ENCODE measurements around the gene MCM8.
A peak's percentile ranks its signal among the peaks of the same experiment; 100 is the strongest.
"Not testable (repeated sequence)": the region's sequence is repeated elsewhere in the genome, so short reads cannot be mapped to it uniquely, and the experiment has no call there.

The MCM8 gene

GRCh38 chr20:6017880-6018279 lies 67.4 kb downstream of the MCM8 start:
- H3K36me3 ChIP-seq (replicated peaks) = peaks cover 17% of the 10 kb centered on the region
- DNase-seq = no peak
- TF ChIP-seq CTCF (IDR thresholded peaks at IDR 0.05; ENCODE audit: low read depth, low read length, missing control alignments) = no peak
- no peak overlapping the region for H3K4me3 ChIP-seq (ENCODE audit: low read depth, low read length)
- H3K27me3 ChIP-seq (replicated peaks) = no peaks in the 10 kb centered on the region
- no peak overlapping the region for H3K27ac ChIP-seq
- in situ Hi-C loops (cut with HindIII; ENCODE audit: low pct_ligation_motif_present, low sequenced_read_pairs) = no loop called here

GRCh38 chr20:6024768-6025167 lies 74.3 kb downstream of the MCM8 start:
- DNase-seq = no peak
- TF ChIP-seq CTCF (IDR thresholded peaks at IDR 0.05; ENCODE audit: low read depth, low read length, missing control alignments) = no peak
- H3K27me3 ChIP-seq (replicated peaks) = no peaks in the 10 kb centered on the region
- in situ Hi-C loops (cut with HindIII; ENCODE audit: low pct_ligation_motif_present, low sequenced_read_pairs) = no loop called here
- no peak overlapping the region for H3K27ac ChIP-seq
- H3K4me3 ChIP-seq (ENCODE audit: low read depth, low read length) = no peak overlapping the region
- H3K36me3 ChIP-seq (replicated peaks) = peaks cover 30% of the 10 kb centered on the region

GRCh38 chr20:6026051-6026450 lies 75.6 kb downstream of the MCM8 start:
- H3K36me3 ChIP-seq (replicated peaks) = peaks cover 30% of the 10 kb centered on the region
- in situ Hi-C loops (cut with HindIII; ENCODE audit: low pct_ligation_motif_present, low sequenced_read_pairs) = no loop called here
- no peak for TF ChIP-seq CTCF (IDR thresholded peaks at IDR 0.05; ENCODE audit: low read depth, low read length, missing control alignments)
- H3K27ac ChIP-seq = no peak overlapping the region
- H3K27me3 ChIP-seq (replicated peaks) = no peaks in the 10 kb centered on the region
- H3K4me3 ChIP-seq (ENCODE audit: low read depth, low read length) = no peak overlapping the region
- peak; percentile 70 for DNase-seq

GRCh38 chr20:6028818-6029217 lies 78.4 kb downstream of the MCM8 start:
- no peaks in the 10 kb centered on the region for H3K27me3 ChIP-seq (replicated peaks)
- in situ Hi-C loops (cut with HindIII; ENCODE audit: low pct_ligation_motif_present, low sequenced_read_pairs) = no loop called here
- H3K27ac ChIP-seq = no peak overlapping the region
- peaks cover 27% of the 10 kb centered on the region for H3K36me3 ChIP-seq (replicated peaks)
- DNase-seq = no peak
- H3K4me3 ChIP-seq (ENCODE audit: low read depth, low read length) = no peak overlapping the region
- no peak for TF ChIP-seq CTCF (IDR thresholded peaks at IDR 0.05; ENCODE audit: low read depth, low read length, missing control alignments)

- TF ChIP-seq CTCF (IDR thresholded peaks at IDR 0.05; ENCODE audit: low read depth, low read length, missing control alignments) = no peak
- H3K36me3 ChIP-seq (replicated peaks) = peaks cover 23% of the 10 kb centered on the region
- DNase-seq = no peak
Observed at GRCh38 chr20:6029538-6029937, 79.1 kb downstream of the MCM8 start.

GRCh38 chr20:6030453-6031080 lies 80.1 kb downstream of the MCM8 start:
- in situ Hi-C loops (cut with HindIII; ENCODE audit: low pct_ligation_motif_present, low sequenced_read_pairs) = no loop called here
- Histone ChIP-seq H3K27ac (no peak overlapping the region), H3K27me3 (replicated peaks) (no peaks in the 10 kb centered on the region), H3K4me3 (ENCODE audit: low read depth, low read length) (no peak overlapping the region), H3K36me3 (replicated peaks) (peaks cover 18% of the 10 kb centered on the region)
- TF ChIP-seq CTCF (IDR thresholded peaks at IDR 0.05; ENCODE audit: low read depth, low read length, missing control alignments) = no peak
- DNase-seq = no peak

More at GRCh38 chr20:6029538-6029937, 79.1 kb downstream of the MCM8 start:
- no peak overlapping the region for H3K4me3 ChIP-seq (ENCODE audit: low read depth, low read length)
- no peak overlapping the region for H3K27ac ChIP-seq
- in situ Hi-C loops (cut with HindIII; ENCODE audit: low pct_ligation_motif_present, low sequenced_read_pairs) = no loop called here
- H3K27me3 ChIP-seq (replicated peaks) = no peaks in the 10 kb centered on the region

- H3K4me3 ChIP-seq (ENCODE audit: low read depth, low read length); H3K27me3 ChIP-seq (replicated peaks); in situ Hi-C loops (cut with HindIII; ENCODE audit: low pct_ligation_motif_present, low sequenced_read_pairs); DNase-seq; H3K27ac ChIP-seq: not testable (repeated sequence)
- peaks cover 21% of the 10 kb centered on the region for H3K36me3 ChIP-seq (replicated peaks)
Observed at GRCh38 chr20:6032907-6033306, 82.5 kb downstream of the MCM8 start.

Data from brain microvascular endothelial cell (primary cell).